Adrenal gland (tissue), 19 donors: ENCODE data around the gene RAMACL. TPM values are rescaled to one million over a fixed set of nuclear protein-coding genes. Genes with fewer than 3 reads are reported as not detected.
"Not testable (repeated sequence)": the region's sequence is repeated elsewhere in the genome, so short reads cannot be mapped to it uniquely, and the experiment has no call there.

ENCODE experiments used
- DNase-seq, 7 donors: peaks; one replicate each; pipeline ENCODE4 v3.0.0-alpha.2; 2019 to 2020
- H3K27ac ChIP-seq, 5 donors: fragments of 200-600 bp; sonication (generic) in 4 of 5; 1 replicate in 3 of 5; 2 replicates in 2 of 5; pipeline versions ENCODE4 v1.5.1 to v1.8.0; 2016 to 2020; ENCODE audit warnings: mild to moderate bottlenecking in 1 of 5
- H3K27me3 ChIP-seq: fragments of 200-600 bp; 2 replicates; pipeline ENCODE4 v1.8.0; 2021
- H3K36me3 ChIP-seq, 2 donors: fragments of 200-600 bp; replicated peaks in 1 of 2; 1 replicate in 1 of 2; 2 replicates in 1 of 2; pipeline versions ENCODE4 v1.5.1 to v1.8.0; 2018 to 2022
- H3K4me1 ChIP-seq, 2 donors: fragments of 200-600 bp; replicated peaks in 1 of 2; 1 replicate in 1 of 2; 2 replicates in 1 of 2; pipeline versions ENCODE4 v1.5.1 to v1.8.0; 2018 to 2021
- H3K4me3 ChIP-seq, 4 donors: fragments of 200-600 bp; sonication (generic) in 3 of 4; one replicate each; pipeline ENCODE4 v1.5.1; 2016 to 2018
- H3K9me3 ChIP-seq, 3 donors: fragments of 200-600 bp; sonication (generic) in 1 of 3; replicated peaks in 1 of 3; 1 replicate in 2 of 3; 2 replicates in 1 of 3; pipeline versions ENCODE4 v1.5.1 to v1.8.0; 2016 to 2021
- CTCF ChIP-seq, 6 experiments: fragments of 450-650 bp in 4 of 6; fragments of 200-600 bp in 2 of 6; sonication (generic) in 1 of 6; IDR thresholded peaks; 1 replicate in 5 of 6; 2 replicates in 1 of 6; pipeline versions ENCODE4 v1.5.1 to v1.8.0; 2016 to 2021; ENCODE audit warnings: antibody characterized with exemption in 6 of 6, mild to moderate bottlenecking in 2 of 6, moderate library complexity in 1 of 6
- POLR2A ChIP-seq, 2 donors: fragments of 450-650 bp; IDR thresholded peaks; one replicate each; pipeline ENCODE4 v1.6.1; 2017; ENCODE audit warnings: antibody characterized with exemption in 2 of 2, mild to moderate bottlenecking in 2 of 2, moderate library complexity in 1 of 2
- WGBS, 4 donors: extraction: QIAGEN DNeasy Blood & Tissue Kit in 2 of 4; methylation state at CpG; one replicate each; pipeline versions ENCODE4 v1.1.5 to v1.1.7; 2013 to 2017; 5-methylcytosine and 5-hydroxymethylcytosine counted together
- intact Hi-C, 2 donors: fragments of 100-400 bp; cut with DNase I; formaldehyde crosslinking; loops; one replicate each; pipeline versions ENCODE4 v1.14.1 to v1.15.0; 2022 to 2023
- long read RNA-seq, 10 donors: library from polyadenylated mRNA in 3 of 10; unstranded in 2 of 10; stranded (forward) in 1 of 10; transcript quantifications; one replicate each; pipeline ENCODE4 v2.0.0 and lab custom pipeline, GENCODE V29; 2021 to 2026
- polyA plus RNA-seq, 3 donors: library from polyadenylated mRNA; stranded (reverse); fragments of 200-250 nt in 2 of 3; fragments of 350-450 nt in 1 of 3; fragmentation: Illumina TruSeq in 1 of 3; extraction: RNeasy Lipid Tissue Mini Kit (QIAGEN cat#74804) in 1 of 3; gene quantifications; one replicate each; pipeline ENCODE4 v1.2.3, GENCODE V29; 2013 to 2014
- total RNA-seq, 9 donors: library from RNA; depleted of rRNA in 4 of 9; stranded (reverse); fragments of >200 nt in 4 of 9; fragments of 120-200 nt in 1 of 9; fragmentation: NEBNext Ultra II Directional in 1 of 9; extraction: Animal tissue kit (Norgen Biotek cat#: 25700) in 1 of 9; gene quantifications; one replicate each; pipeline versions ENCODE4 v1.1.0 to v1.2.4, GENCODE V29; 2013 to 2023
- donor health status: healthy with polysubstance abuse.
- donor health status: Bipolar disorder and iron deficiency.
- donor health status: DM: yes; HTN: yes; CAD: no.
- donor health status: DM: no; HTN: no; CAD: no.
- donor health status: DM: no; HTN: no; CAD: no.
- donor health status: DM: yes; HTN: yes; CAD: no.

The RAMACL gene
- 1 to 10 TPM in 5 of 9 donors, under 1 TPM in 4; 0.14 to 4.2 (median 1.1) TPM for total RNA-seq
- under 1 TPM; 0.20 to 0.24 (median 0.22) TPM for polyA plus RNA-seq
- long read RNA-seq, donor 1, transcript RAMACL-201 (1 exons, 1,991 nt): major isoform, 85 of 85 reads
- long read RNA-seq, donor 1, partial matches to known transcripts: 0 of 85 reads
- long read RNA-seq, donor 1, other reads (novel, unspliced or antisense): 0 of 85 reads
- long read RNA-seq, donor 2, transcript RAMACL-201 (1 exons, 1,991 nt): major isoform, 60 of 60 reads
- long read RNA-seq, donor 2, partial matches to known transcripts: 0 of 60 reads
- long read RNA-seq, donor 2, other reads (novel, unspliced or antisense): 0 of 60 reads
- long read RNA-seq, donor 3, transcript RAMACL-201 (1 exons, 1,991 nt): major isoform, 51 of 51 reads
- long read RNA-seq, donor 3, partial matches to known transcripts: 0 of 51 reads
- long read RNA-seq, donor 3, other reads (novel, unspliced or antisense): 0 of 51 reads
- long read RNA-seq, donor 4: 0 reads
- long read RNA-seq, donor 5: 0 reads
- long read RNA-seq, donor 6: 0 reads
- long read RNA-seq, donor 7, transcript RAMACL-201 (1 exons, 1,991 nt): major isoform, 37 of 37 reads
- long read RNA-seq, donor 7, partial matches to known transcripts: 0 of 37 reads
- long read RNA-seq, donor 7, other reads (novel, unspliced or antisense): 0 of 37 reads
- long read RNA-seq, donor 8, transcript RAMACL-201 (1 exons, 1,991 nt): major isoform, 102 of 102 reads
- long read RNA-seq, donor 8, partial matches to known transcripts: 0 of 102 reads
- long read RNA-seq, donor 8, other reads (novel, unspliced or antisense): 0 of 102 reads
- long read RNA-seq, donor 9, transcript RAMACL-201 (1 exons, 1,991 nt): major isoform, 67 of 67 reads
- long read RNA-seq, donor 9, partial matches to known transcripts: 0 of 67 reads
- long read RNA-seq, donor 9, other reads (novel, unspliced or antisense): 0 of 67 reads
- long read RNA-seq, donor 10, transcript RAMACL-201 (1 exons, 1,991 nt): major isoform, 9 of 9 reads
- long read RNA-seq, donor 10, partial matches to known transcripts: 0 of 9 reads
- long read RNA-seq, donor 10, other reads (novel, unspliced or antisense): 0 of 9 reads

DNA sequence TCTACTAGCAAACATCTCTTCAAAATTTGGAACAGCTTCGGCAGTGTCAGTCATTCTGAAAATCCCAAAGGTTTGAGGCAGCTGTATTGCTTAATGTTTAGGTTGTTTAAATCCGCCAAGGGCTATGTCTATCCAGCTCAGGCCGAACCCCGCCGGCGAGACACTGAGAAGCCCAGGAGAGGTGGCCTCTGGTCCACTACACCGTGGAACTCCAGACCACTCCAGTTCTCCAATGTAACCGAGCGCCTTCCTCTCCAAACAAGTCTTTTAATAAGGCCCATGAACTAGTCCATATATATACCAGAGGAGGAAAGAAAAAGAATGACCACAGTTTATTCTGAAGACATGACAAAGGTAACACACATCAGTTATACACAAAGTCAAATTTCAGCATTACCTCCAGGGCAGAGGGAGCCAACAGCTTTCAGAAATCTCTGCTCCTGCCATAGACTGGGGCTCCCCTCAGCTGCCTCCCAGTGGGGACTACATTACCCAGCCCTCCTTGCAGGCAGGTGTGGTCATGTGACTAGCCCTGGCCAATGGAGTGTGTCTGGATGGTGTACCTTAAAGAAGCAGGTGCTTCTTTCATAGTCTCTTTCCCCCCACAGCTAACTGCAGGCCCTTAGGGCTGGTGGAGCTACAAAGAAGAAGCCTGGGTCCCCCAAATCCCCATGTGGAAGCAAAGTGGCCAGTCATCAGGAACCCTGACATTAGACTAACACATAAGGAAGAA lies at the start of gene RAMACL:
TSS of gene RAMACL (minus strand) at position 255 of the 733 bp plus-strand sequence. CDS start at position 54, 201 bp downstream.
- no peak for DNase-seq
- intact Hi-C loops: no loop called here
- Histone ChIP-seq H3K4me3 (no peak within 1 kb of the TSS), H3K4me1 (peaks cover 0 to 13% of the 10 kb centered on the region in 2 donors), H3K27ac (no peak within 1 kb of the TSS), H3K27me3 (no peaks in the 10 kb centered on the region), H3K9me3 (no peaks in the 10 kb centered on the region), H3K36me3 (no peaks in the 10 kb centered on the region)
- 95 to 98% (median 97%) methylated on average over 9 of the region's 9 CpGs for WGBS, 4 donors
- TF ChIP-seq POLR2A (IDR thresholded peaks at IDR 0.05): no peak
- TF ChIP-seq CTCF (IDR thresholded peaks at IDR 0.05): no peak

GRCh38 chr6:166635013-166635970 lies 48.8 kb upstream of the RAMACL start:
- Histone ChIP-seq H3K4me3 (no peak overlapping the region), H3K4me1 (peaks cover 21 to 25% of the 10 kb centered on the region in 2 donors), H3K27ac (peak overlapping the region in 2 of 5 donors; percentile 54 to 69), H3K36me3 (no peaks in the 10 kb centered on the region), H3K9me3 (no peaks in the 10 kb centered on the region), H3K27me3 (no peaks in the 10 kb centered on the region)
- WGBS, 4 donors: 88 to 91% (median 89%) methylated on average over 19 to 20 of the region's 20 CpGs
- DNase-seq: peak in 2 of 7 donors; percentile 18
- TF ChIP-seq CTCF (IDR thresholded peaks at IDR 0.05) (no peak), POLR2A (IDR thresholded peaks at IDR 0.05) (no peak)
- intact Hi-C loops: no loop called here

DNA sequence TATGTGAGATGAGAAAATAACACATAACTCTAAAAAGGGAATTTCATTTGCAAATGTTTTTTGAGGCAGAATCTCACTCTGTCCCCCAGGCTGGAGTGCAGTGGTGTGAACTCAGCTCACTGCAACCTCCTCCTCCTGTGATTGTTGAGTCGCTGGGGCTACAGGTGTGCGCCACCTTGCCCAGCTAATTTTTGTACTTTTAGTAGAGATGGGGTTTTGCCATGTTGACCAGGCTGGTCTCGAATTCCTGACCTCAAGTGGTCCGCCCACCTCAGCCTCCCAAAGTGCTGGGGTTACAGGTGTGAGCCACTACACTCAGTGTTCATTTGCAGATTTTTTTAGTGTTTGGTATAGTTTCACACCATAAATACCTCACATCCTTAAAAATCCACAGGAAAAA lies 48.1 kb upstream of the RAMACL start:
- H3K27me3 ChIP-seq, H3K9me3 ChIP-seq, H3K36me3 ChIP-seq, intact Hi-C loops, H3K4me3 ChIP-seq, DNase-seq: not testable (repeated sequence)
- Histone ChIP-seq H3K27ac (peak overlapping the region in 2 of 5 donors; percentile 14 to 23), H3K4me1 (peaks cover 21 to 25% of the 10 kb centered on the region in 2 donors)
- 86 to 96% (median 93%) methylated on average over 4 of the region's 4 CpGs for WGBS, 4 donors
